Vagina (tissue), 2 donors: Measurements from ENCODE around the gene SLC12A9.

Experiments
- POLR2A ChIP-seq, 2 donors: fragments of 450-650 bp; IDR thresholded peaks; one replicate each; pipeline ENCODE4 v1.6.1; 2017; ENCODE audit warnings: antibody characterized with exemption in 2 of 2, mild to moderate bottlenecking in 2 of 2, moderate library complexity in 2 of 2
- TF ChIP-seq, protein P1 (sequence below), 3 experiments: fragments of 450-650 bp in 2 of 3; fragments of 200-600 bp in 1 of 3; sonication (generic) in 1 of 3; IDR thresholded peaks; one replicate each; pipeline ENCODE4 v1.5.1; 2017 to 2019; ENCODE audit warnings: antibody characterized with exemption in 3 of 3, mild to moderate bottlenecking in 2 of 3, moderate library complexity in 2 of 3

DNA sequence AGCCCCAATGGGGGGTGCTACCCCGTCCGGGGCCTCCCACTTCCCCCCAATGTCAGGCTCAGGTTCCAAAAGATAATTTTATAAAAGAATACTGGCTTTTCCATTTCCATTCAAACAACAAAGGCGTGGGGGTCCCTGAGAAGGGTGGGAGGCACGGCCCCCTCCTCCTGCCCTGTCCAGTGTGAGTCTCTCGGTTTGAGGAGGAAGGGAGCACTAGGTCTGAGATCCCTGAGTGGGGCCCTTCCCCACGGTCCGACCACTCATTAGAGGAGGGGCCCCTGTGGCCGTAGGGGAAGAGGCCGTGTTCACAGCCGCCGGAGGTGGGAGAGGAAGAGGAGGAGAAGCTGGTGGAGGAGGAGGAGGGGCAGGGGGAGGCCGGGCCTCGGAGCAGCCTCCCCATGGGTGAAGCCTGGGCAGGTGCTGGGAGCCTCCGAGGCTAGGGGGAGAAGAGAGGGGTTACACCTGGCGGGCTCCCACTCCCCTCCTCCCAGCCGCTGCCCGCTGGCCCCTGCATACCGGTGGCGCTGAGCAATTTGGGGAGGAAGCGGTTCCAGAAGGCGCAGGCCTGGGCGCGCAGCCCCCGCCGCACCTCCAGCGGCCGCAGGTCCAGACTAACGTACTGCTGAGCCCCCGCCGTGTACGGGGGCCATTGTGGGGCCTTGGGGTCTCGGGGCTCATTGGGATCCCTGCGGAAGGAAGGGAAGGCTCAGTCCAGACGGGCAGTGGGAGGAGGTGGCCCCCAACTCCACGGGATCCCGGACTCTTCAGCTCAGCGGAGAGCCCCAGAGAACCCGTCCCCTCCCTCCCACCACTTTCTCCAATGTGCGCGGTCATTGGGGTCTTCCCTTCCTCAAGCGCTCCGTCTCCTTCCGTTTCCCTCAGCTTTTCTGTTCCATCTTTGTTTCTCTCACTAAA lies 38.4 kb downstream of the SLC12A9 start:
- TF ChIP-seq, protein P1, sequence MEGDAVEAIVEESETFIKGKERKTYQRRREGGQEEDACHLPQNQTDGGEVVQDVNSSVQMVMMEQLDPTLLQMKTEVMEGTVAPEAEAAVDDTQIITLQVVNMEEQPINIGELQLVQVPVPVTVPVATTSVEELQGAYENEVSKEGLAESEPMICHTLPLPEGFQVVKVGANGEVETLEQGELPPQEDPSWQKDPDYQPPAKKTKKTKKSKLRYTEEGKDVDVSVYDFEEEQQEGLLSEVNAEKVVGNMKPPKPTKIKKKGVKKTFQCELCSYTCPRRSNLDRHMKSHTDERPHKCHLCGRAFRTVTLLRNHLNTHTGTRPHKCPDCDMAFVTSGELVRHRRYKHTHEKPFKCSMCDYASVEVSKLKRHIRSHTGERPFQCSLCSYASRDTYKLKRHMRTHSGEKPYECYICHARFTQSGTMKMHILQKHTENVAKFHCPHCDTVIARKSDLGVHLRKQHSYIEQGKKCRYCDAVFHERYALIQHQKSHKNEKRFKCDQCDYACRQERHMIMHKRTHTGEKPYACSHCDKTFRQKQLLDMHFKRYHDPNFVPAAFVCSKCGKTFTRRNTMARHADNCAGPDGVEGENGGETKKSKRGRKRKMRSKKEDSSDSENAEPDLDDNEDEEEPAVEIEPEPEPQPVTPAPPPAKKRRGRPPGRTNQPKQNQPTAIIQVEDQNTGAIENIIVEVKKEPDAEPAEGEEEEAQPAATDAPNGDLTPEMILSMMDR (IDR thresholded peaks at IDR 0.05) = no peak
- no peak for TF ChIP-seq POLR2A (IDR thresholded peaks at IDR 0.05)
